Ecto neural progenitor cell (in vitro differentiated cells): Measurements from ENCODE around the gene CCDC159.
"Not testable (repeated sequence)": the region's sequence is repeated elsewhere in the genome, so short reads cannot be mapped to it uniquely, and the experiment has no call there.

Experiments used
- DNase-seq: peaks from one replicate; pipeline ENCODE4 v3.0.0-alpha.2; 2018; ENCODE audit warnings: low spot score

CCDC159 gene

GRCh38 chr19:11346104-11346940 lies at the start of gene CCDC159, which contains the start of gene TMEM205:
Gene CCDC159 (plus strand): TSS chr19:11346519. CDS start chr19:11346607, 88 bp downstream.
Gene TMEM205 (minus strand): TSS chr19:11346268. CDS start chr19:11345619, 649 bp downstream.
- DNase-seq = peak; percentile 98

GRCh38 chr19:11299946-11300810 lies 46.1 kb upstream of the CCDC159 start:
- DNase-seq = no peak

- no peak for DNase-seq
Observed at GRCh38 chr19:11300811-11301120, 45.6 kb upstream of the CCDC159 start.

- DNase-seq = no peak
Observed at GRCh38 chr19:11304936-11305335, 41.4 kb upstream of the CCDC159 start.

- no peak for DNase-seq
Observed at GRCh38 chr19:11306337-11306736, 40.0 kb upstream of the CCDC159 start.

GRCh38 chr19:11320278-11320995 lies 25.9 kb upstream of the CCDC159 start:
- DNase-seq = not testable (repeated sequence)

- DNase-seq = no peak
Observed at GRCh38 chr19:11321191-11322126, 24.9 kb upstream of the CCDC159 start.

- DNase-seq = no peak
Observed at GRCh38 chr19:11322269-11323024, 23.9 kb upstream of the CCDC159 start.

- DNase-seq = no peak
Observed at GRCh38 chr19:11323601-11324078, 22.7 kb upstream of the CCDC159 start.

GRCh38 chr19:11324079-11324661 lies 22.1 kb upstream of the CCDC159 start:
- no peak for DNase-seq

- no peak for DNase-seq
Observed at GRCh38 chr19:11324748-11325389, 21.4 kb upstream of the CCDC159 start.

- DNase-seq = no peak
Observed at GRCh38 chr19:11325544-11325943, 20.8 kb upstream of the CCDC159 start.

GRCh38 chr19:11330127-11330526 lies 16.2 kb upstream of the CCDC159 start:
- no peak for DNase-seq

GRCh38 chr19:11331502-11331901 lies 14.8 kb upstream of the CCDC159 start:
- no peak for DNase-seq

GRCh38 chr19:11332822-11333221 lies 13.5 kb upstream of the CCDC159 start:
- DNase-seq = no peak

GRCh38 chr19:11333838-11334237 lies 12.5 kb upstream of the CCDC159 start:
- not testable (repeated sequence) for DNase-seq

GRCh38 chr19:11335449-11336146 lies 10.7 kb upstream of the CCDC159 start:
- no peak for DNase-seq

- DNase-seq = no peak
Observed at GRCh38 chr19:11337080-11337479, 9.2 kb upstream of the CCDC159 start.

- no peak for DNase-seq
Observed at GRCh38 chr19:11338121-11338520, 8.2 kb upstream of the CCDC159 start.
